ENCODE measurements around the gene ZNF80. TPM values are rescaled to one million over a fixed set of nuclear protein-coding genes. Genes with fewer than 3 reads are reported as not detected.

ZNF80 gene
- total RNA-seq, 2 donors from 2014 or later, result 0.53 to 0.71 TPM

- ATAC-seq (peak in 1 of 2 donors; percentile 53), DNase-seq (ENCODE audit: low spot score in 2 of 2) (no peak)
- Mint-ChIP-seq H3K9me3 (peaks cover 0 to 3% of the 10 kb centered on the region in 2 donors), H3K36me3 (peaks cover 0 to 5% of the 10 kb centered on the region in 2 donors), H3K27ac (no peak overlapping the region)
These were observed 29.6 kb downstream of the ZNF80 start for GRCh38 chr3:114207768-114208167.

- ATAC-seq (peak in 1 of 2 donors; percentile 74), DNase-seq (ENCODE audit: low spot score in 2 of 2) (no peak)
- peaks cover 0 to 3% of the 10 kb centered on the region in 2 donors for H3K9me3 Mint-ChIP-seq
- H3K36me3 Mint-ChIP-seq, result peaks cover 0 to 5% of the 10 kb centered on the region in 2 donors
- no peak overlapping the region for H3K27ac Mint-ChIP-seq
These were observed 31.0 kb downstream of the ZNF80 start for GRCh38 chr3:114206342-114206741.

- Mint-ChIP-seq H3K27ac (no peak overlapping the region), H3K36me3 (peaks cover 0 to 3% of the 10 kb centered on the region in 2 donors), H3K9me3 (peaks cover 0 to 2% of the 10 kb centered on the region in 2 donors)
- DNase-seq (ENCODE audit: low spot score in 2 of 2), result no peak
- peak in 1 of 2 donors; percentile 25 for ATAC-seq
These were observed 31.8 kb downstream of the ZNF80 start for GRCh38 chr3:114205541-114205940.

DNA sequence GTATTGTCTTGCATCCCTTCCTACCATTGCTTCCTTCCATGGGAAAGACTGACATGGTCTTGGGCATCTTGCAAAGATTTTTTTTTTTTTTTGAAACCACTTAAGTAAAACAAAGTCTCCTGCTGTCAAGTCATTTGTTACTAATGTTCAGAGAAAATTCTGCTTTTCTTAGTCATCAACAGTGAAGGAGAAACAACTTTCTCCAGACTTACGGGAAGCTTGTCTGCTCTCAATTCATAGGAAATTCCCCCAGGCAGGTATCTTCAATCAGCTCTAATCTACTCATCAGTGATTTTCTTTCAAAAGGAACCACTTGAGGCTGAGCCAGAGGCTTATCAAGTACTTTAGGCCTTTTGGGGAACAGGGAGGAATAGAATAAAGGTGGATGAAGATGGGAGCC is 42.6 kb downstream of the ZNF80 start:
- no peak for DNase-seq (ENCODE audit: low spot score in 2 of 2)
- no peaks in the 10 kb centered on the region for H3K9me3 Mint-ChIP-seq
- peak overlapping the region in 1 of 2 donors; percentile 68 for H3K27ac Mint-ChIP-seq
- no peaks in the 10 kb centered on the region for H3K36me3 Mint-ChIP-seq
- peak; percentile 26 to 32 for ATAC-seq

GRCh38 chr3:114192136-114192535 is 45.2 kb downstream of the ZNF80 start:
- Mint-ChIP-seq H3K27ac (no peak overlapping the region), H3K9me3 (no peaks in the 10 kb centered on the region), H3K36me3 (no peaks in the 10 kb centered on the region)
- ATAC-seq, result no peak
- no peak for DNase-seq (ENCODE audit: low spot score in 2 of 2)

DNA sequence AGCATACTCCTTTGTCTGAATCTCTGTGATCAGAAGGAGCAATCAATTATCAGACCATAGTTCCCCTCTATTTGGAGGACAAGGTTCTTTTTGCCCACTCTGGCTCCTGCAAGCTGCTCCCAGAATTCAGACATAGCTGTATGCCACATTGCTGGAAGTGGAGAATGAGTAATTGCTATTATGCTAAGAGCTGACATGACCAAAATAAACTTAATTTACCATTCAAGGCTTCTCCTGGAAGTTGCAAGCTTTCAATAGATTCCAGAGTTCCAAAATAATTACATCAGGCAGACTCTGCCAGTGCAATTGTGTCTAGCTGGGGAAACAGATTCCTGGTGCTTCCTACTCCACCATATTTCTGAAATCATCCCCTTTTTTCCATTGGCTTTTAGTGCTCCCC is 50.9 kb downstream of the ZNF80 start:
- ATAC-seq (no peak), DNase-seq (ENCODE audit: low spot score in 2 of 2) (no peak)
- peaks cover 9% of the 10 kb centered on the region in 2 donors for H3K9me3 Mint-ChIP-seq
- H3K27ac Mint-ChIP-seq, result no peak overlapping the region
- H3K36me3 Mint-ChIP-seq, result peaks cover 0 to 7% of the 10 kb centered on the region in 2 donors

Other genes with a start within 250 kb of the ZNF80 start
- gene CCDC191, start 181.1 kb downstream of the ZNF80 start, total RNA-seq, result 1 to 10 TPM in 1 of 2 donors, under 1 TPM in 1; 0.77 to 4.0 TPM
- gene QTRT2, start 180.8 kb downstream of the ZNF80 start, total RNA-seq, result 10 to 100 TPM; 28.9 to 38.0 TPM
- gene DRD3, start 58.5 kb downstream of the ZNF80 start, total RNA-seq, result not detected
- gene TIGIT, start 56.5 kb upstream of the ZNF80 start, total RNA-seq, result 10 to 100 TPM in 1 of 2 donors, 1 to 10 TPM in 1; 5.1 to 14.6 TPM

Data from activated naive CD4-positive, alpha-beta T cell treated with anti-CD3 and anti-CD28 coated beads, Interleukin-2, amount 50 U/mL, for 72 hours (primary cell).